WTC11 (cell line): ENCODE data around the gene XIRP1. TPM values are rescaled to one million over a fixed set of nuclear protein-coding genes. Genes with fewer than 3 reads are reported as not detected.

ENCODE experiments used
- ATAC-seq: fragments of 200-7000 bp; cut with Tn5 transposase; 2 replicates; pipeline ENCODE4 v1.10.0; 2021; ENCODE audit warnings: mild to moderate bottlenecking, moderate library complexity
- CTCF ChIA-PET: fragments of 300-600 bp; sonication (Branson Sonifier 250); formaldehyde crosslinking; loops from one replicate; lab custom pipeline; 2021; ENCODE audit warnings: antibody characterized with exemption; lab: Charles Lee
- POLR2A ChIA-PET: fragments of 350-600 bp; sonication (Branson Sonifier 250); formaldehyde crosslinking; loops from one replicate; lab custom pipeline; 2021; ENCODE audit warnings: antibody characterized with exemption; lab: Charles Lee
- DNase-seq: peaks from one replicate; pipeline ENCODE4 v3.0.0; 2021; ENCODE audit warnings: low spot score
- H3K27ac Mint-ChIP-seq: 2 replicates; pipeline ENCODE4 v1.8.0; 2021; ENCODE audit warnings: mixed read lengths
- H3K27me3 Mint-ChIP-seq: 2 replicates; pipeline ENCODE4 v1.8.0; 2021; ENCODE audit warnings: low read depth, mild to moderate bottlenecking, moderate library complexity, mixed read lengths
- H3K36me3 Mint-ChIP-seq: 2 replicates; pipeline ENCODE4 v1.8.0; 2021; ENCODE audit warnings: mixed read lengths
- H3K4me1 Mint-ChIP-seq: 2 replicates; pipeline ENCODE4 v1.8.0; 2022; ENCODE audit warnings: mixed read lengths
- H3K4me3 Mint-ChIP-seq: 2 replicates; pipeline ENCODE4 v1.8.0; 2021; ENCODE audit warnings: mild to moderate bottlenecking, moderate library complexity, mixed read lengths
- H3K9me3 Mint-ChIP-seq: 2 replicates; pipeline ENCODE4 v1.8.0; 2021; ENCODE audit warnings: mixed read lengths
- GABPB1 ChIP-seq: sonication (generic); formaldehyde crosslinking; IDR thresholded peaks from 2 replicates; pipeline ENCODE4 v1.8.1; 2023; ENCODE audit warnings: mild to moderate bottlenecking, missing genetic modification reagents
- HMGA2 ChIP-seq: fragments of 250-450 bp; sonication (Bioruptor Pico); IDR thresholded peaks from 2 replicates; pipeline ENCODE4 v1.4.0; 2021; ENCODE audit warnings: mild to moderate bottlenecking, moderate library complexity
- MXD4 ChIP-seq: fragments of 250-450 bp; sonication (Bioruptor Pico); IDR thresholded peaks from 2 replicates; pipeline ENCODE4 v1.8.0; 2021; ENCODE audit warnings: mild to moderate bottlenecking, moderate library complexity, borderline replicate concordance
- MYBL2 ChIP-seq: sonication (generic); formaldehyde crosslinking; IDR thresholded peaks from 2 replicates; pipeline ENCODE4 v1.8.1; 2023; ENCODE audit warnings: mild to moderate bottlenecking, moderate library complexity, missing genetic modification reagents
- PRRX2 ChIP-seq: fragments of 250-450 bp; sonication (Bioruptor Pico); IDR thresholded peaks from 2 replicates; pipeline ENCODE4 v1.8.0; 2021; ENCODE audit warnings: mild to moderate bottlenecking
- SMAD3 ChIP-seq: sonication (generic); formaldehyde crosslinking; IDR thresholded peaks from 2 replicates; pipeline ENCODE4 v1.8.0; 2022; ENCODE audit warnings: missing genetic modification reagents, mild to moderate bottlenecking, borderline replicate concordance
- ZNF138 ChIP-seq: sonication (generic); formaldehyde crosslinking; conservative IDR thresholded peaks from 2 replicates; pipeline ENCODE4 v1.8.1; 2022; ENCODE audit warnings: mild to moderate bottlenecking, moderate library complexity, missing genetic modification reagents
- ZNF416 ChIP-seq: fragments of 250-450 bp; sonication (Bioruptor Pico); IDR thresholded peaks from 2 replicates; pipeline ENCODE4 v1.9.0; 2021; ENCODE audit warnings: mild to moderate bottlenecking, inconsistent platforms
- ZNF423 ChIP-seq: fragments of 250-450 bp; sonication (Bioruptor Pico); IDR thresholded peaks from 2 replicates; pipeline ENCODE4 v2.1.2; 2022; ENCODE audit warnings: mild to moderate bottlenecking, moderate library complexity
- microRNA-seq: library from miRNA; unstranded; fragments of <30 nt; microRNA quantifications from one replicate; pipeline ENCODE4 v1.2.0, GENCODE V29; 2022; ENCODE audit warnings: borderline number of aligned reads
- total RNA-seq: library from RNA; stranded (reverse); gene quantifications from 3 replicates; pipeline ENCODE4 v1.2.3, GENCODE V29; 2021
- TF ChIP-seq, protein P1 (sequence below): sonication (generic); formaldehyde crosslinking; IDR thresholded peaks from 2 replicates; pipeline ENCODE4 v1.8.1; 2022; ENCODE audit warnings: mild to moderate bottlenecking, missing genetic modification reagents, moderate library complexity, borderline replicate concordance
- TF ChIP-seq, protein P2 (sequence below): sonication (generic); formaldehyde crosslinking; IDR thresholded peaks from 2 replicates; pipeline ENCODE4 v1.8.0; 2023; ENCODE audit warnings: missing genetic modification reagents
- TF ChIP-seq, protein P3 (sequence below): fragments of 250-450 bp; sonication (Bioruptor Pico); IDR thresholded peaks from 2 replicates; pipeline ENCODE4 v1.9.0; 2021; ENCODE audit warnings: moderate library complexity, mild to moderate bottlenecking, inconsistent platforms, borderline replicate concordance

The XIRP1 gene
- total RNA-seq, 1 experiment from 2014 or later = not detected

DNA sequence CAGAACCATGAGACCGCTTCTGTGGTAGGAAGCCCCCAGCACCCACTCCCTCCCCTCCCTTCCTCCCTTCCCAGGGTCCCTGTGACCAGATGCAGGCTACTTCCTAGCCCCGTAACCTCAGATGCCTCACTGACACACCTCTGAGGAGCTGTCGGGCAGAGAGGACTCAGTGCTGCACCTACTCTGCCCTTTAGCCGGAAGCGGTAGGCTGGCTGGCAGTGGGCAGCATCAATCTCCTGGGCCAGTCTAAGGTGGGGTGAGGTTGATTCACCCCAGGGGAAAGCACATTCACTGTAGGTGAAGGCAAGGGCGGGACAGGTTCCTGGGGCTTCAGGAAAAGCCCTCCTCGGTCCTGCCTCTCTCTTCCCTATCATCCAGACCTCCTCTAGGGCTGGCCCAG is 58.1 kb downstream of the XIRP1 start:
- POLR2A ChIA-PET = no interaction called here
- CTCF ChIA-PET = interaction anchor here (2.4 kb wide), 2 partner anchors 9 to 154 kb away, joined by 8 to 11 read pairs; no protein-coding TSS in a partner anchor
- DNase-seq = no peak
- no peak for ATAC-seq
- Mint-ChIP-seq H3K36me3 (no peaks in the 10 kb centered on the region), H3K4me1 (no peaks in the 10 kb centered on the region)
- TF ChIP-seq ZNF416 = no peak
- TF ChIP-seq HMGA2 (CRISPR knock-in tag) = no peak
- TF ChIP-seq, protein P1, sequence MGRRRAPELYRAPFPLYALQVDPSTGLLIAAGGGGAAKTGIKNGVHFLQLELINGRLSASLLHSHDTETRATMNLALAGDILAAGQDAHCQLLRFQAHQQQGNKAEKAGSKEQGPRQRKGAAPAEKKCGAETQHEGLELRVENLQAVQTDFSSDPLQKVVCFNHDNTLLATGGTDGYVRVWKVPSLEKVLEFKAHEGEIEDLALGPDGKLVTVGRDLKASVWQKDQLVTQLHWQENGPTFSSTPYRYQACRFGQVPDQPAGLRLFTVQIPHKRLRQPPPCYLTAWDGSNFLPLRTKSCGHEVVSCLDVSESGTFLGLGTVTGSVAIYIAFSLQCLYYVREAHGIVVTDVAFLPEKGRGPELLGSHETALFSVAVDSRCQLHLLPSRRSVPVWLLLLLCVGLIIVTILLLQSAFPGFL (CRISPR knock-in tag) = no peak
- no peak for TF ChIP-seq GABPB1 (CRISPR knock-in tag)
- no peak for TF ChIP-seq ZNF423 (CRISPR knock-in tag)
- TF ChIP-seq, protein P2, sequence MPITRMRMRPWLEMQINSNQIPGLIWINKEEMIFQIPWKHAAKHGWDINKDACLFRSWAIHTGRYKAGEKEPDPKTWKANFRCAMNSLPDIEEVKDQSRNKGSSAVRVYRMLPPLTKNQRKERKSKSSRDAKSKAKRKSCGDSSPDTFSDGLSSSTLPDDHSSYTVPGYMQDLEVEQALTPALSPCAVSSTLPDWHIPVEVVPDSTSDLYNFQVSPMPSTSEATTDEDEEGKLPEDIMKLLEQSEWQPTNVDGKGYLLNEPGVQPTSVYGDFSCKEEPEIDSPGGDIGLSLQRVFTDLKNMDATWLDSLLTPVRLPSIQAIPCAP = no peak
- TF ChIP-seq, all 79 proteins: peak for 0
- no peaks in the 10 kb centered on the region for H3K27me3 Mint-ChIP-seq
- no peaks in the 10 kb centered on the region for H3K9me3 Mint-ChIP-seq
- H3K4me3 Mint-ChIP-seq = no peak overlapping the region
- H3K27ac Mint-ChIP-seq = no peak overlapping the region

DNA sequence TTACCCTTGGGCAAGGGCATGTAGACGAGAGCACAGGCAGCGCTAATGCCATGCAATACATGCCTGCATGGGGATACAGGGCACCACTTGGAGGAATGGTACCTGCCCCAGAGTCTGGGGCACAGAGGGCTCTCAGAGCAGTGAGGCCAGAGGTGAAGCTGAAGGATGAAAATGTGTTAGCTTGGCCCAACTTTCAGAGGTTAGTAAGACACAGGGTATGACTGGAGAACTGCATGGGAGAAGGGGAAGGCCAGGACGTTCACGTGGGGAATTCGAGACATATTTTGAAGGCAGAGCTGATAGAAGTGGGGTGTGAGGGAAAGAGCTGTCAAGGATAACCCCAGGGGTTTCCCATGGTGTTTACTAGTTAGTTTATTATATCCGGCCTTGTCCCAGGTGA is 58.6 kb downstream of the XIRP1 start:
- Mint-ChIP-seq H3K27ac (no peak overlapping the region), H3K4me1 (no peaks in the 10 kb centered on the region), H3K27me3 (no peaks in the 10 kb centered on the region), H3K36me3 (no peaks in the 10 kb centered on the region), H3K9me3 (no peaks in the 10 kb centered on the region), H3K4me3 (no peak overlapping the region)
- CTCF ChIA-PET = interaction anchor here (1.0 to 2.4 kb wide), 3 partner anchors 8 to 158 kb away, joined by 4 to 11 read pairs (median 8); no protein-coding TSS in a partner anchor
- TF ChIP-seq MYBL2 (CRISPR knock-in tag) (no peak), SMAD3 (CRISPR knock-in tag) (no peak), ZNF138 (CRISPR knock-in tag) (no peak), PRRX2 (CRISPR knock-in tag) (no peak), MXD4 (CRISPR knock-in tag) (no peak)
- TF ChIP-seq, protein P3, sequence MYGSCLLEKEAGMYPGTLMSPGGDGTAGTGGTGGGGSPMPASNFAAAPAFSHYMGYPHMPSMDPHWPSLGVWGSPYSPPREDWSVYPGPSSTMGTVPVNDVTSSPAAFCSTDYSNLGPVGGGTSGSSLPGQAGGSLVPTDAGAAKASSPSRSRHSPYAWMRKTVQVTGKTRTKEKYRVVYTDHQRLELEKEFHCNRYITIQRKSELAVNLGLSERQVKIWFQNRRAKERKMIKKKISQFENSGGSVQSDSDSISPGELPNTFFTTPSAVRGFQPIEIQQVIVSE (CRISPR knock-in tag) = no peak
- DNase-seq (no peak), ATAC-seq (no peak)
- POLR2A ChIA-PET = no interaction called here

Small RNA genes lying within 50 kb of the gene (microRNA-seq; reads per million reads assigned to microRNA genes)
- gene MIR6822 = 2.4 reads per million

Other genes starting within 250 kb of the XIRP1 start
- gene SCN11A, start 140.7 kb downstream of the XIRP1 start, total RNA-seq = 0.13 to 0.27 TPM (median 0.25 TPM) in 3 replicates
- 35.5 to 40.9 TPM (median 40.9 TPM) in 3 replicates for gene WDR48, start 140.6 kb downstream of the XIRP1 start, total RNA-seq
- gene GORASP1, start 85.0 kb downstream of the XIRP1 start, total RNA-seq = 44.6 to 50.7 TPM (median 47.4 TPM) in 3 replicates
- 3.8 to 4.6 TPM (median 4.4 TPM) in 3 replicates for gene TTC21A, start 84.9 kb downstream of the XIRP1 start, total RNA-seq
- gene CSRNP1, start 39.0 kb downstream of the XIRP1 start, total RNA-seq = 8.0 to 8.7 TPM (median 8.5 TPM) in 3 replicates
- 0.07 to 0.37 TPM (median 0.11 TPM) in 3 replicates for gene CX3CR1, start 87.4 kb upstream of the XIRP1 start, total RNA-seq
- 0.33 TPM in 1 of 3 replicates, not detected in the others for gene CCR8, start 137.1 kb upstream of the XIRP1 start, total RNA-seq
- 34.9 to 37.3 TPM (median 36.7 TPM) in 3 replicates for gene SLC25A38, start 190.8 kb upstream of the XIRP1 start, total RNA-seq
- gene RPSA, start 214.1 kb upstream of the XIRP1 start, total RNA-seq = 2,455 to 2,509 TPM (median 2,505 TPM) in 3 replicates